HepG2 (cell line): Measurements from ENCODE around the gene VRK3. TPM values are rescaled to one million over a fixed set of nuclear protein-coding genes. Genes with fewer than 3 reads are reported as not detected.

Experiments
- ASH2L ChIP-seq: fragments of 300-600, 200-600 bp; sonication (generic); IDR thresholded peaks from 2 replicates; pipeline ENCODE4 v1.7.0; 2017; ENCODE audit warnings: low read depth, mild to moderate bottlenecking, moderate library complexity, mixed read lengths, low read length; ENCODE audit not compliant: insufficient read length
- ATAD3A ChIP-seq: sonication (generic); formaldehyde crosslinking; IDR thresholded peaks from 2 replicates; pipeline ENCODE4 v1.4.0; 2020; ENCODE audit warnings: missing genetic modification reagents
- ATRX ChIP-seq: sonication (generic); formaldehyde crosslinking; IDR thresholded peaks from 2 replicates; pipeline ENCODE4 v1.4.0; 2020; ENCODE audit warnings: missing genetic modification reagents, borderline replicate concordance
- BCL6 ChIP-seq: IDR thresholded peaks from 2 replicates; pipeline ENCODE4 v1.6.1; 2016; ENCODE audit warnings: missing genetic modification reagents, missing compliant biosample characterization
- DR1 ChIP-seq: sonication (generic); formaldehyde crosslinking; IDR thresholded peaks from 2 replicates; pipeline ENCODE4 v1.8.0; 2021; ENCODE audit warnings: mild to moderate bottlenecking, missing genetic modification reagents, inconsistent platforms
- ELF1 ChIP-seq: sonication (generic); formaldehyde crosslinking; IDR thresholded peaks from 2 replicates; pipeline ENCODE4 v1.4.0; 2020; ENCODE audit warnings: missing genetic modification reagents
- FOXA1 ChIP-seq, 2 experiments: fragments of 450-650 bp in 1 of 2; sonication (generic) in 1 of 2; formaldehyde crosslinking in 1 of 2; IDR thresholded peaks; 2 replicates each; pipeline versions ENCODE4 v1.4.0 to v1.6.1; 2016 to 2020; ENCODE audit warnings: missing genetic modification reagents in 1 of 2
- FOXJ3 ChIP-seq: sonication (generic); formaldehyde crosslinking; IDR thresholded peaks from 2 replicates; pipeline ENCODE4 v1.4.0; 2020; ENCODE audit warnings: missing genetic modification reagents, mild to moderate bottlenecking, borderline replicate concordance
- GMEB2 ChIP-seq: IDR thresholded peaks from 2 replicates; pipeline ENCODE4 v1.6.1; 2016; ENCODE audit warnings: missing biosample characterization, missing genetic modification reagents, low read depth
- GZF1 ChIP-seq: sonication (generic); formaldehyde crosslinking; IDR thresholded peaks from 2 replicates; pipeline ENCODE4 v1.5.1; 2020; ENCODE audit warnings: mild to moderate bottlenecking, missing genetic modification reagents
- HMGXB4 ChIP-seq, 2 experiments: sonication (generic) in 1 of 2; formaldehyde crosslinking in 1 of 2; IDR thresholded peaks; 2 replicates each; pipeline versions ENCODE4 v1.4.0 to v1.6.1; 2018 to 2020; ENCODE audit warnings: missing genetic modification reagents in 2 of 2, borderline replicate concordance in 1 of 2, low read depth in 1 of 2, mild to moderate bottlenecking in 1 of 2, missing biosample characterization in 1 of 2
- HOMEZ ChIP-seq: IDR thresholded peaks from 2 replicates; pipeline ENCODE4 v1.6.1; 2016; ENCODE audit warnings: low read depth
- MAF1 ChIP-seq: sonication (generic); formaldehyde crosslinking; IDR thresholded peaks from 2 replicates; pipeline ENCODE4 v1.5.0; 2020; ENCODE audit warnings: missing genetic modification reagents, borderline replicate concordance
- ZNF205 ChIP-seq: IDR thresholded peaks from 2 replicates; pipeline ENCODE4 v1.6.1; 2018; ENCODE audit warnings: missing biosample characterization, missing genetic modification reagents
- ZNF383 ChIP-seq: sonication (generic); formaldehyde crosslinking; IDR thresholded peaks from 2 replicates; pipeline ENCODE4 v1.4.0; 2020; ENCODE audit warnings: missing genetic modification reagents, mild to moderate bottlenecking, borderline replicate concordance
- ZNF432 ChIP-seq: sonication (generic); formaldehyde crosslinking; IDR thresholded peaks from 2 replicates; pipeline ENCODE4 v1.5.0; 2020; ENCODE audit warnings: missing genetic modification reagents, mild to moderate bottlenecking, borderline replicate concordance
- ZNF614 ChIP-seq: IDR thresholded peaks from 2 replicates; pipeline ENCODE4 v1.6.1; 2018; ENCODE audit warnings: missing biosample characterization, missing genetic modification reagents, inconsistent platforms, borderline replicate concordance
- ZNF7 ChIP-seq: IDR thresholded peaks from 2 replicates; pipeline ENCODE4 v1.6.1; 2016; ENCODE audit warnings: missing biosample characterization, missing genetic modification reagents
- ZNF713 ChIP-seq: sonication (generic); formaldehyde crosslinking; IDR thresholded peaks from 2 replicates; pipeline ENCODE4 v1.4.0; 2020; ENCODE audit warnings: mild to moderate bottlenecking, missing genetic modification reagents
- ZNF816 ChIP-seq: sonication (generic); formaldehyde crosslinking; IDR thresholded peaks from 2 replicates; pipeline ENCODE4 v1.8.0; 2022; ENCODE audit warnings: missing genetic modification reagents, mild to moderate bottlenecking, borderline replicate concordance
- ZNF841 ChIP-seq: sonication (generic); formaldehyde crosslinking; IDR thresholded peaks from 2 replicates; pipeline ENCODE4 v1.8.1; 2023; ENCODE audit warnings: missing genetic modification reagents, borderline replicate concordance
- ZUFSP ChIP-seq: sonication (generic); formaldehyde crosslinking; IDR thresholded peaks from 2 replicates; pipeline ENCODE4 v1.9.0; 2021; ENCODE audit warnings: missing genetic modification reagents, mild to moderate bottlenecking, borderline replicate concordance
- polyA plus RNA-seq, 8 experiments: library from polyadenylated mRNA; depleted of rRNA in 3 of 8; stranded (reverse) in 7 of 8; unstranded in 1 of 8; fragments of >200 nt; fragmentation: Illumina TruSeq in 4 of 8; extraction: Trizol in 4 of 8; gene quantifications; 2 replicates each; pipeline versions ENCODE4 v1.2.1 to v1.2.3, GENCODE V29; 2011 to 2016; ENCODE audit warnings: low read depth in 4 of 8, missing spikeins in 1 of 8, mixed read lengths in 1 of 8; ENCODE audit not compliant: insufficient read depth in 1 of 8
- total RNA-seq, 5 experiments: library from RNA; depleted of rRNA; stranded (reverse); fragments of >200 nt; fragmentation: Illumina TruSeq; extraction: Trizol; gene quantifications; 2 replicates each; pipeline ENCODE4 v1.2.3, GENCODE V29; 2016; ENCODE audit warnings: low read depth in 1 of 5

VRK3 gene
- total and polyA plus RNA-seq, 2 of the 13 experiments (the other 11 are each of a cell fraction or from before 2014, with no cell fraction given) = 23.8 to 28.3 TPM

- TF ChIP-seq GMEB2 (CRISPR knock-in tag) (no peak), BCL6 (0 out of 2 replicates have a peak, but pooled peaks have one; percentile 31), ZUFSP (CRISPR knock-in tag) (no peak), ATRX (CRISPR knock-in tag) (no peak), MAF1 (CRISPR knock-in tag) (no peak; the same call in 1 of the 2 replicates), ZNF205 (0 out of 2 replicates have a peak, but pooled peaks have one; percentile 5), ATAD3A (CRISPR knock-in tag) (no peak; the same call in 1 of the 2 replicates), ELF1 (no peak), FOXA1 (IDR thresholded peaks at IDR 0.05) (no peak), FOXA1 (CRISPR knock-in tag; IDR thresholded peaks at IDR 0.05) (peak; percentile 26; the same call in 1 of the 2 replicates), ZNF713 (CRISPR knock-in tag) (no peak), HOMEZ (CRISPR knock-in tag) (0 out of 2 replicates have a peak, but pooled peaks have one; percentile 8), HMGXB4 (CRISPR knock-in tag; IDR thresholded peaks at IDR 0.05; ENCODE audit: borderline replicate concordance in 1 of 2, low read depth in 1 of 2) (peak; percentile 14 to 39; a peak in 2 of 4 replicates), ZNF816 (no peak), ZNF432 (CRISPR knock-in tag) (no peak), ZNF614 (CRISPR knock-in tag) (no peak), DR1 (CRISPR knock-in tag) (peak; percentile 91), ZNF841 (CRISPR knock-in tag) (no peak), GZF1 (no peak), ASH2L (peak; percentile 74), ZNF7 (no peak), FOXJ3 (CRISPR knock-in tag) (0 out of 2 replicates have a peak, but pooled peaks have one; percentile 49), ZNF383 (no peak)
These were observed 95.3 kb downstream of the VRK3 start (continued) for GRCh38 chr19:49929611-49930482.
